ENCODE results near the gene SRMS.
A peak's percentile ranks its signal among the peaks of the same experiment; 100 is the strongest.
"Not testable (repeated sequence)": the region's sequence is repeated elsewhere in the genome, so short reads cannot be mapped to it uniquely, and the experiment has no call there.

Gene SRMS

GRCh38 chr20:63572788-63573646, 25.5 kb upstream of the SRMS start:
- H3K4me3 ChIP-seq (replicated peaks; ENCODE audit: low read depth, low read length), result peak overlapping the region; percentile 71
- TF ChIP-seq CTCF (IDR thresholded peaks at IDR 0.05; ENCODE audit: low read depth, low read length, missing control alignments), result peak; percentile 14
- no peak for DNase-seq (ENCODE audit: extremely low read depth, low read depth)

GRCh38 chr20:63572071-63572787, 24.7 kb upstream of the SRMS start:
- TF ChIP-seq CTCF (IDR thresholded peaks at IDR 0.05; ENCODE audit: low read depth, low read length, missing control alignments), result no peak
- DNase-seq (ENCODE audit: extremely low read depth, low read depth), result no peak
- no peak overlapping the region for H3K4me3 ChIP-seq (replicated peaks; ENCODE audit: low read depth, low read length)

- DNase-seq (ENCODE audit: extremely low read depth, low read depth); H3K4me3 ChIP-seq (replicated peaks; ENCODE audit: low read depth, low read length): not testable (repeated sequence)
Measured at GRCh38 chr20:63571087-63571478, 23.5 kb upstream of the SRMS start.

GRCh38 chr20:63570281-63571086, 22.9 kb upstream of the SRMS start:
- DNase-seq (ENCODE audit: extremely low read depth, low read depth), result no peak
- TF ChIP-seq CTCF (IDR thresholded peaks at IDR 0.05; ENCODE audit: low read depth, low read length, missing control alignments), result no peak
- H3K4me3 ChIP-seq (replicated peaks; ENCODE audit: low read depth, low read length), result no peak overlapping the region

GRCh38 chr20:63568986-63569949, 21.7 kb upstream of the SRMS start:
- no peak overlapping the region for H3K4me3 ChIP-seq (replicated peaks; ENCODE audit: low read depth, low read length)
- no peak for DNase-seq (ENCODE audit: extremely low read depth, low read depth)
- no peak for TF ChIP-seq CTCF (IDR thresholded peaks at IDR 0.05; ENCODE audit: low read depth, low read length, missing control alignments)

- TF ChIP-seq CTCF (IDR thresholded peaks at IDR 0.05; ENCODE audit: low read depth, low read length, missing control alignments), result no peak
- no peak overlapping the region for H3K4me3 ChIP-seq (replicated peaks; ENCODE audit: low read depth, low read length)
- DNase-seq (ENCODE audit: extremely low read depth, low read depth), result no peak
Measured at GRCh38 chr20:63568170-63568981, 20.8 kb upstream of the SRMS start.

Measured in HFF-Myc (cell line).